Smooth muscle cell of the brain vasculature (primary cell): ENCODE measurements around the gene ESD.
"Not testable (repeated sequence)": the region's sequence is repeated elsewhere in the genome, so short reads cannot be mapped to it uniquely, and the experiment has no call there.

Experiments
- DNase-seq: peaks from one replicate; pipeline ENCODE4 v3.0.0-alpha.2; 2012; ENCODE audit warnings: low read depth, low spot score

The ESD gene

DNA sequence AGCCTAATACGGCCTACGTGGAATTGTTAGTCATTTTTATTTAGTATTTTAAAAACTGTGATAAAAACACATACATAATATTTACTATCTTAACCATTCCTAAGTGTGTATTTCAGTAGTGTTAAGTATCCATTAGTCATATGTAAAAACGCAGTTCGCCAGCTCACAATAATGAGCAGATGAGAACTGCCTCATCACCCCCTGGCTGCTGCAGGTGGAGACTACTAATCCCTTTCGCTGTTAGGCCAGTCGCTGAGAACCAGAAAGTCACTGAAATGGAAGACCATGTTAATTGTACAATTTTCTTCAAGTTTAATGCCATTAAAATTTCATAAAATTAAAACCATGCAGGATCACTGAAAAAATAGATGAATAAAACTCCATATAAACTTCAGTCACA, 1.6 kb downstream of the ESD start:
- DNase-seq = no peak

DNA sequence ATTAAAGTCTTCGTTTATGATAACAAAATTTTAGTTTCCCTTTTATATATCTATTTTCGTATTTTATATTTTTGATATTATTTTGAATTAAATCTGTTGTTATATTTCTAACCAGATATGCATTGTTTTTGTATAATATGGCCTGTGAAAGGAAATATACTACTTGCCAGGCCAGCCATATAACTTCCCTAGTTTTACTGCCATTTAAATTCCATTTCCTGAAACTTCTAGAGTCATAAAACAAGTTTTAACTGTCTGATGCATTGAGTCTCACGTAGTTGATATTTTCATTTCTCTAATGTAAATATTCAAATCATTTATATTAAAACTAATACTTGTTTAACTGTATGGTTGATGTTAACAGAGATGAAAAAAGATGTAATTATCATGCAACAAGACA, 13.5 kb downstream of the ESD start:
- DNase-seq = no peak

DNA sequence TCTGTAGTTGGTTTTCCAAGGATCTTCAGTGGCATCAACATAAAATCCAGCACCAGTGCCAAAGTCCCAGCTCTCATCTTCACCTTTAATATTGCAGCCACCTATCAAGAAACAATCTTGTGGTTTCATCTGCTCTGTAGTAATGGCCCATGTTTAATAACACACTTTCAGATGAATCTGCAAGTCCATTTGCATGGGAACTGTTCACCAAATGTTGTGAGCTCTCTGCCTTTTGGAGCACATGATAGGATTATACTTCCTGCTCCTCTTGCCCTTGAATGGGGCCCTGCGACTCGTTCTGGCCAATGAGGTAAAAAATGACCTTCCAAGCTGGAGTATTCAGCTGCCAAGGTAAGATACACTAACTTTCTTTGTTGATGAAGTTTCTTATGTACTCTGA, 14.3 kb downstream of the ESD start:
- no peak for DNase-seq

DNA sequence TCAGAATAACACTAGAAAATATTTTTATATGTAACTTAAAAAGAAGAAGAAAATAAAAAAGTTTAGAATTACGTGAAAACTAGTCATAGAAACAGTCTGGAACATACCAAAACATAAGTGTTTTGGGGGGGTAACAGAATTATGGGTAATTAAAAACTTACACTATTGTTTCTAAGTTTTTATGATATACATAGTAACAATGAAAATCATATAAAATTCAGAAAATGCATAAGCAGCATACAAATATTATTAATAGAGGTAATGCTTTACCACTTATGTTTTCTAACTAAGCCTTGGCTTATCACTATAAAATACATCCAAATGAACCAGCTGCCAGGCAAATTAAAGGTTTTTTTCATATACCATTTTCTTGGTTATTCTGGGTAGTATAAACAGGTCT, 14.9 kb downstream of the ESD start:
- DNase-seq = no peak

DNA sequence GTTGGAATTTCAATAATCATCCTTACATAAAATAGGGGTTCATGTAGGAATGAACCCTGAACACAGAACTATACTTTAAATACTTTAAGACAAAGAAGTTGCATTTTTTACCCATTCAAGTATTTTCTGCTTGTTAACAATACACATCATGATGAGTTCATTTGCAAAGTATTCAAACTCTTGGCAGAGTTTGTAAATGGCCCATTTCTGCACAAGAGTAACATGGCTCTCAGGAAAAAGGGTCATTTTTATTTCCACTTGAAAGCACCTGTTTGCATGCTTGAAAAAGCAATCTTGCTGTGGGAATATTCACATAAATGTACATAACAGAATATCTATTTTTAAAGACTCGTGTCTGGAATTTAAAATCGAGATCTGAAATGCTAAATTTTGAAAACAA, 18.1 kb downstream of the ESD start:
- DNase-seq = no peak

DNA sequence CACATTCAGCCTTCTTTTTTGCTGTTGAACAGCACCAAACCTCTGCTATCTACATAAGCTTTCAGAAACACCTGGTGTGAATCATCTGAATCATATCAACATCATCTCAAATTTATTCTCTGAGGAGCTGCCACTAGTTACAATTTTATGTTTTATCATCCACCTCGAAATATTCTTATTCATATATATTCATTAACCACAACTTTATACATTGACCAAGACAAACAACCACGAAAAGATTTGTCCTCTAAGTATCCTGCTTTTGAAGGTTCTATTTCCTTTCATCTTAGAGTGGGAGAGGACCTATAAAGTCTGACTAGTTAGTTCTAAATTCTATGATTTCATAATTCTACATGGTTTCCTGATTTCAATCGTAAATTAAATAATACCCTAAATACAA, 18.9 kb downstream of the ESD start:
- DNase-seq = no peak

DNA sequence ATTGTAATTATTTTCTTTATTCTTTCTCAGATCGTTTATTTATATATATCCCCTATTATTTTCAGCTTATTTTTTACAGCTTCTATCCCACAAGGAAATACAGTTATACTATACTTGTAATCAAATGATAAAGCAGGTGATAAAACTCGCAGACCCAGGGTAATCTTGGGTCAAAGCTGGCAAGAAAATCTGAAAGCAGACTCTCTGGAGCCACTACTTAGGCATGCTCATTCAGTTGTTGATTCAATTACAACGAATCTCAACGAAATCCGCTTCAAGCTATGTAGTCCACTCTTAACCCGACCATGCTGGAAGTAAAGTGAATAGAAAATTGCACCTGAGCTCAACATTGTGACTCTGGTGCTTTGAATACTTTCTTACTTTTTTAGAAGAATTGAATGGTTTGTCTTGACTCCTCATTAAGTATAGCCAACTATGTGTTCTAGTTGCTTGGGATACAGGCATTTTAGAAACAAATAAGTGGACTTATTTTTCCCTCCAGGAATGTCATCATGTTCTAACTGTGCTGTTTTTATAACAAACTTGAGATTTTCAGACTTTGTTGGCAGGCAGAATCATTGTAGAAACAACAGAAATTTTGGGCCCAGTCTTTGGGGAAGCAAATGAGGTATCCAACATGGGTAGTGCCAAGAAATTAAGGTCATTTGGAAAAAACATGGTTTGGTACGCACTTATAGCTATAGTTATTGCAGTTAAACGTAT, 21.4 kb downstream of the ESD start:
- DNase-seq = no peak

DNA sequence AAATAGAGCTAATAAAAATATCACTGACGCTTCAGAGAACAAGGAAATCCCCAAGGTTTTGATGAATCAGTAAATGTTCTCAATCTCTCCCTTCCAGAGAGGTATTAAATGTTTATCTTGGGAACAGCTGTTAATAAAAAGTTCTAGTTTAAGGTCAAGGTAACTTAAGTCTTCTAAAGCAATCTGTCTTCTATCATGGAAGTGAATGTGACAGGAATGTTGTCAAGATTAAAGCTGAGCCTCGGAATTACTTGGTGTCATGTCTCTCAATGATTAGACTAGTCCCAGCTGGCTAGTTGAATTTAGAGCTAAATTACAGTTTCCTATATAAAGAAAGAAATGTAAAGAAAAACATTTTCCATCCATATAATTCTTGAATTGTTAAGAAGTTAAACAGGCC, 23.4 kb downstream of the ESD start:
- no peak for DNase-seq

DNA sequence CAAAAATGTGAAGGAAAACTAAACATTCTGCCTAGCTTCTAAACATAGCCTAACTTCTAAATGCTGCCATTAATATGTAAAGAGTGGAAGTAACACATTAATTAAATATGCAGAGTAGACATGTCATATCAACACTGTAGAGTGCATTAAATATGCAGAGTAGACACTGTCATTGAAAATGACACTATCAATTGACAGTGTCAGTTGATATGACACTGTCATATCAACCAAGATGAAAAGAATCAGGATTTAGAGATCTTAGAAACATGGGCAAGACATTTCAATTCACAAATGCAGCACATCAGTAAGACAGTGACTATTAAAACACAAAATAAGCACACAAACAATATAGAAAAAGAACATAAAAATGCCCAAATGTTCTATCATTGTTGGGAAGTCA, 25.3 kb downstream of the ESD start:
- no peak for DNase-seq

DNA sequence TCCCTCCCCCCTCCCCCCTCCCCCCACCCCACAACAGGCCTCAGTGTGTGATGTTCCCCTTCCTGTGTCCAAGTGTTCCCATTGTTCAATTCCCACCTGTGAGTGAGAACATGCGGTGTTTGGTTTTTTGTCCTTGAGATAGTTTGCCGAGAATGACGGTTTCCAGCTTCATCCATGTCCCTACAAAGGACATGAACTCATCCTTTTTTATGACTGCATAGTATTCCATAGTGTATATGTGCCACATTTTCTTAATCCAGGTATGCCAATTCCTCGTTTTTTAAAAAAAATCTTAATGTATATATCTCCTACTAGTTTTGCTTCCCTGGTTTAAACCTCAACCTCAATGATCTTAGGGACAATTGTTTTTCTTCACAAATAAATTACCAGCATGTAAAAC, 27.0 kb downstream of the ESD start:
- DNase-seq = not testable (repeated sequence)

DNA sequence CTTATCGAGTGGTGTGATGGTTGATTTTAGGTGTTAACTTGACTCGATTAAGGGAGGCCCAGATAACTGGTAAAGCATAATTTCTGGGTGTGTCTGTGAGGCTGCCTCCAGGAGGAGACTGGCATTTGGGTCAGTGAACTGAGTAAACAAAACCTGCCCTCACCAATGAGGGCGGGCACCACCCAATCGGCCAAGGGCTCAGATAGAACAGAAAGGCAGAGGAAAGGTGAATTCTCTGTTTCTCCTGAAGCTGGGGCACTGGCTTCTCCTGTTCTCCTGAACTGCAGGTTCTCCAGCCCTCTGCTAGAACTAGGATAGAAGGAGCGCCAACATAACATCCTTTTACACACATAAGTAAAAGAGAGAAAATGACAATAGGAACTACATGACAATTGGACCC, 35.1 kb downstream of the ESD start:
- DNase-seq = no peak

DNA sequence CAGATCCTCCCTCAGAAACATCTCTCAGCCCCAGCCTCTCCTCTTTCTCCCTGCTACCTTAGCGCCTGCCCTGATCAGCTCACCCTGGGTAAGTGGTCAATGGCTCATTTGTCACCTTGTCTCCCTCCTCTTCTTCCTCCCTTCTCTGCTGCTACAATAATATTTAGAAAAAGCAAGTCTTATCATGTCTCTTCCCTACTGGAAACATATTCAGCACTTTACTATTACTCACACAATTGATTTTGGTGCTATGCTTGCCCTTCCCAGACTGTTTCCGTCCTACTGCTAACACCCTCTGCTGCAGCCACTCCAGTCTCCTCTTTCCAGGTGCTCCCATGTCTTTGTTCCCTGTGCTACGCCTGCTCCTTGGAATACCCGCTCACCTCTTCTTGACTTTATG, 35.8 kb downstream of the ESD start:
- DNase-seq = no peak

DNA sequence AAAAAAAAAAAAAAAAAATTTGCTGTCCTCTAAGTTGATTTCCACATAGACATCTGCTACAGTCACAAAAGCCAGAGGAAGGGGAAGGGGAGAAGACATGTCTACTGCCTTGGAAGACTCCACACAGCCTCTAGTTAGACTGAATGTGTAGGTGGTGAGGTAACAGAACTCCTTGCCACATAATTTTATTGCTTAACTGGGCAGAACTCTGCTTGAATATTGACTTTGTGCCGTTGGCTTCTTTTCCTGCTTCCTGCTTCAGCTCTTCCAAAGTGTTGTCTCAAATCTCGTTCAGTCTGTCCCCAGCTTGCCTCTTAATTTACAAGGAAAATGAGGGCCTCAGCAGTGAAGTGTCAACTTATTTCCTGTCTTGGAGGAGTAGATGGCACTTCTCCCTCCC, 37.1 kb downstream of the ESD start:
- DNase-seq = no peak

DNA sequence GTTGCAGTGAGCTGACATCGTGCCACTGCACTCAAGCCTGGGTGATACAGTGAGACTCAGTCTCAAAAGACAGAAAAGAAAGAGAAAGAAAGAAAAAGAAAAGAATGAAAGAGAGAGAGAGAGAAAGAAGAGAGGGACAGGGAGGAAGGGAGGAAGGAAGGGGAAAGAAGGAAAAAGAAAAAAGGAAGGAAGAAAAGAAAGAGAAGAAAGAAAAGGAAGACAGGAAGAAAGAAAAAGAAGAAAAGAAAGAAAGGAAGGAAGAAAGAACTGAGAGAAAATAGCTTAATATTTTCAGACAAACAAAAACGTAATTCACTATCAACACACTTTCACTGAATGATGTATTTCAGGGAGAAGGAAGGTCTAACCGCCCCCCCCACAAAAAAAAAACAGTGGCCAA, 39.3 kb downstream of the ESD start:
- DNase-seq = no peak

DNA sequence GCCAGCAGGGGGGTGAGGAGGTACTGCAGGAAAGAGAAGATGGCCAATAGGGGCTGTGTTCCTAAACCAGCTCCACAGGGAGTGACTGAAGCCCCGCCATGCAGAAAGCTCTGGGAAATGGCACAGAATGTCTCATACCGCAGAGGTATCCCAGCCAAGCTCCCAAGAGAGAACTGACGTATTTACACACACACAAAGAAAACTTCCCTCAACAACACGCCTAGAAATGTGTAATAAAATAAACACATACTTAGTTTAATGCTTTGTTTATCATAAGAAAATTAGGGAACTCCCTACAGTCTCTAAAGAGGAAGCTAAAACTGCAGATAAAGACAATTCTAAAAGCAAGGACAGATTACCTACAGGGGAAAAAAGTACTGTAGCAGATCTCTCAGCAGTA, 40.0 kb downstream of the ESD start:
- DNase-seq = peak; percentile 86

DNA sequence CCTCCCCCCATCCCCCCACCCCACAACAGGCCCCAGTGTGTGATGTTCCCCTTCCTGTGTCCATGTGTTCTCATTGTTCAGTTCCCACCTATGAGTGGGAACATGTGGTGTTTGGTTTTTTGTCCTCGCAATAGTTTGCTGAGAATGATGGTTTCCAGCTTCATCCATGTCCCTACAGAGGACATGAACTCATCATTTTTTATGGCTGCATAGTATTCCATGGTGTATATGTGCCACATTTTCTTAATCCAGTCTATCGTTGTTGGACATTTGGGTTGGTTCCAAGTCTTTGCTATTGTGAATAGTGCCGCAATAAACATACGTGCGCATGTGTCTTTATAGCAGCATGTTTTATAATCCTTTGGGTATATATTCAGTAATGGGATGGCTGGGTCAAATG, 41.5 kb downstream of the ESD start:
- not testable (repeated sequence) for DNase-seq

DNA sequence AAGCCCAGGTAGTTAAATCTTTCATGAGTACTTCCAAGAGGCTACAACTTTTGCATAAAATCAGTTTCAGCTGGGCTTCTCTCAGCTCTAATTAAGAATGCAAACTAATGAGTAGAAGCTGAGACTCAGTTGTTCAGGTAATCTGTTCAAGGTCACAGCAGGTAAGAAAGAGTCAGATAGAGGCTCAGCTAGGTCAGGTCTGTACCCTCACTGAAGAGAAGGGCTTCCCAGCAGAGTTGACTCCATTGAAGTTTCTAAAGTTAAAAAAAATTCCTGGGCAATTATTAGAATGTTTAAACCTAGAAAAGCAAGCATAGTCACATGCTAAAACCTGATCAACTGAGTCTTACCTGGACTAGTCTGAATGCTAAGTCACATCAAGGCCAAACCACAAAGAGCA, 42.1 kb downstream of the ESD start:
- DNase-seq = no peak

DNA sequence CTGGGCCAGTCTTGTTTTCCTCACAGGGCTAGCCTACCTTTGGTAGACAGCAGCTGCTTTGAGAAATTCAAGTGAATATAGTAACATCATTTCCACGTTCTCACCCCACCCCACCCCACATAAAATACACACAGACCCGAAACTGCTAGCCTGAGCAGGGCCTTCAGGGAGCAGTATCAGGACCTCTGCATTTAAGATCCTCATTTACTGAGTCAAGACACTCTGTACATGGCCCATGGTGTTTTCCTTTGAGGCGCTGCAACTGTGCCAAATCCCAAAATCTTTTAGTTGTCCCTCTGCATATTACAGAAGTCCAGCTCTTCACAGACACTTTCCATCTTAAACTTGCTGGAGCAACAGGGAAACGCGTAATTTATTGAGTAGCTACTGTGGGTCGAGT, 43.0 kb downstream of the ESD start:
- no peak for DNase-seq

DNA sequence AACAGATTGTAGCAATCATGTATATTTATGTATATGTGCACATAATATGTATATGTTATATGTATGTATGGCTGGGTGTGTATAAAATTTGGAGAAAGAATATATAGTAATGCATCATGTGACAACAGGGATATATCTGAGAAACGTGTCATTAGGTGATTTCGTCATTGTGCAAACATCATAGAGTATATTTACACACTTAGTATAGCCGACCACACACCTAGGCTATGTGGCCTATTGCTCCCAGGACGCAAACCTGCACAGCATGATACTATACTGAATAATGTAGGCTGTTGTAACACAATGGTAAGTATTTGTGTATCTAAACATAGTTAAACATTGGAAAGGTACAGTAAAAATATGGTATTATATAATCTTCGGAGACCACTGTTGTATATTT, 43.8 kb downstream of the ESD start:
- no peak for DNase-seq

DNA sequence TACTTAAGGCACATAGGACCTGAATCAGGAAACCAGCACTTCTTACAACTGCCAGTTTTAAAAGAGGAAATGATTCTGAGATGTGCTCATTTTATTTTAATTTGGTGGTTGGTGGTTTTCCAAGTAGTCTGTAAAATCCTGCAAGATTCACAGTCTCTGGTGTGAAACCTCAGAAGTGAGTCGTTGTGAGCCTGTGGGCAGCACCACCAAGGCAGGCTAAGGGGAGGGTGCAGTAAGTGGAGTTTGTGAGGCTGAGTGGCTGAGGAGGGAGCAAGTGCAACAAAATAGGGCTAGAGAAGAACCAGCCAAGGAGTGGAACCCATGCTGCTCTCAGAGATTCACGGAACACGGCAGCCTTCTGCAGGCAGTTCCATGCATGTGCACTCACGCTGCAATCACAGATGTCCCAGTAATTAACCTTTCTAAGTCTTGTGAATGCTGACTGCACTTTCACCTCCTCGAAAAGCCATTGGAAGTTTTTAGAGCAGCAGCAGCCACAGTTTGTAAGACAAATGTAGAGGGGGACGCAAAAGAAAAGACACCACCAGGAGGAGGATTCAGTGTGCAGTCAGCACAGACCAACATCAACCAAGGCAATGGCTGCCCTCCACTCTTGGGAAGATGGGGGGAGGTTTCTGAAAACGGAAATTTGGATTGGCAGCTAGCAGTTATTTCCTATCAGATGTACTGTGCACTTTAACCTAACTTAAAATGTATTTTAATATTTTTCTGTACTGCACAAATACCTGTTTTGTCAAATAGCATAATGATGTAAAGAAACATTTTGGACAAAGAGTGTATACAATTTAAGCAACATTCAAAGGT, 44.9 kb downstream of the ESD start:
- no peak for DNase-seq

DNA sequence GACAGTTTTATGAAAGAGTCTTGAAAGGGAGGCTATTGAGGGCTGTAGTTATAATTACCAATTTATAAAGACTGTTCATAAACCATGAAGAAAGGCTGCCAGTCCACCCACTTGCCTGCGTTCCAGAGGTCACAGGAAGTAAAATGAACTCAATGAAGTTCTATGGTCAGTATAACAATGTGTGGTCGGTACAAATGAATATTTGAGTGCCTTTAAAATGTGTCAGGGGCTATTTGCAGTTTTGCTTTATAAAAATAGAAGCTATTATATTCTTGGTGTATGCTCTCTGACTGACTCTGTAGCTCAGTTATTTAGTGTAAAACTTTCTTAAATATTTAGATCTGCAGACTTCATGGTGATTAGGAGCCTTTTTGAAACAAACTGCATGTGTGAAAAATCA, 47.0 kb downstream of the ESD start:
- DNase-seq = no peak

DNA sequence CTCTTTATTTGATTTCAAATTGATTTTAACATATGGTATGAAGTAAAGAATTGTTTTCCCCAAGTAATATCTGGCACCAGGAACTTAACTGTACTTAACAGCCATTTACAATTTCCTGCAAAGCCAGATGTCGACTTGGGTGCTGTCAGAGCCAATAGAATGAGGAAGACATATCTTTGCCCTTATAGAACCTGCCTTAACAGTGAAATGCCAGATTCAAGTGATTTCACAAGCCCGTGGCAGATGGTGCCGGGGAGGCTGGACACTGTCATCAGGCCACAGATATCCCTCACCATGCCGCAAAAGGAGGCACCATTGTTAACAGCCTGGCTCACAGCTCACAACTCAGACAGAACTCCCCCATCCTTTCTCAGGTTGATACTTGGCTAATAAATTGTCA, 48.7 kb downstream of the ESD start:
- no peak for DNase-seq

DNA sequence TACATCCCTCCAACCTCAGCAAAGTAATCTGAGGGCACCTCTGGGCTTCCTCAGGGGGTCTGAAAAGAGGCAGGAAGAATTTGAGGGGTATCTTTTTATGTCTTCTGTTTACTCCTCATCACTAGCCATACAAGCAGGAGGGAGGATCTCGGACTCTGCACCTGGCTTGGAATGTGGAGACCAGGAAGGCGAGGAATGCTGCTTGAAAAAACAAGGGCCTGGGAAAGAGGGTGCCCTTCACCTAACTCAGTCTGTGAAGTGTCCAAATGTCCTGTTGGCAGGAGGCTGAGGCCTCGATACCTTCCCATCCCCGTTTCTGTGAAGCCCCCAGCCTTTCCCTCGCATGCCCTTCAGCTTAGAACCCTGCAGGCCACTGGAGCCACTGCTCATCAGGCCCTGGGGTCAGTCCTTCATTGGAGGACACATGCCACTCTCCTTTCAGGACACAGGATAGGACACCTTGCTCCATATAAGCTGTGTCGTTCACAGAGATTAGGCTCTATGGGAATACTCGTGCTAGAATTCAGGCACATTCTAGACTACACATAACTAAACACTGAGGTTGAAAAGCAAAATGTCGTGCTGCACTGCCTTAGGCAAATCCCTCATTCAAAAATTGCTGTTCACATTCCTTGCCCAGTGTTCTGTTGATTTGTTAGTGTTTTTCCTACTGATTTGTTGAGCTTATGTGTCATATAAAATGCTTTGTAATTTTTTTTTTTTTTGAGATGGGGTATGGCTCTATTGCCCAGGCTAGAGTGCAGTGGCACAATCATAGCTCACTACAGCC, 49.7 kb downstream of the ESD start:
- DNase-seq = no peak
